IMR-90 (cell line): ENCODE measurements around the gene IGFBP6. TPM values are rescaled to one million over a fixed set of nuclear protein-coding genes. Genes with fewer than 3 reads are reported as not detected.
"Not testable (repeated sequence)": the region's sequence is repeated elsewhere in the genome, so short reads cannot be mapped to it uniquely, and the experiment has no call there.

Experiments used
- ATAC-seq: fragments of 200-7000 bp; cut with Tn5 transposase; 2 replicates; pipeline ENCODE4 v1.9.1; 2020; ENCODE audit warnings: low read depth, mild to moderate bottlenecking, moderate library complexity
- BruUV-seq: library from RNA; stranded (reverse); fragments of 400-500 nt; replicated peaks from 2 replicates; lab custom pipeline; 2021; lab: Mats Ljungman, UMichigan
- CTCF ChIA-PET: fragments of 300-600 bp; formaldehyde crosslinking; extraction: SDS; loops from one replicate; lab custom pipeline; 2021; ENCODE audit warnings: antibody characterized with exemption; lab: Yijun Ruan, JAX
- POLR2A ChIA-PET: fragments of 300-600 bp; sonication (Branson Sonifier 250); formaldehyde crosslinking; loops from one replicate; lab custom pipeline; 2022; ENCODE audit warnings: antibody characterized with exemption; ENCODE audit not compliant: unreplicated experiment; lab: Charles Lee
- DNase-seq: peaks from one replicate; pipeline ENCODE4 v3.0.0; 2013
- H2AFZ ChIP-seq: replicated peaks from 2 replicates; pipeline ENCODE3; 2013; ENCODE audit warnings: low read length, mild to moderate bottlenecking; ENCODE audit not compliant: poor library complexity
- H2AK5ac ChIP-seq: 2 replicates; pipeline ENCODE4 v1.6.1; 2013; ENCODE audit warnings: low read depth, low read length, inconsistent platforms
- H2AK9ac ChIP-seq: replicated peaks from 2 replicates; pipeline ENCODE3; 2013; ENCODE audit warnings: mild to moderate bottlenecking, low read depth, low read length, moderate library complexity; ENCODE audit not compliant: poor library complexity
- H2BK120ac ChIP-seq: 2 replicates; pipeline ENCODE4 v1.6.1; 2013; ENCODE audit warnings: low read depth, low read length, inconsistent platforms
- H2BK15ac ChIP-seq: 3 replicates; pipeline ENCODE4 v1.6.1; 2013; ENCODE audit warnings: low read depth, low read length, inconsistent platforms
- H2BK20ac ChIP-seq: 2 replicates; pipeline ENCODE4 v1.6.1; 2013; ENCODE audit warnings: low read depth, mild to moderate bottlenecking, inconsistent platforms, low read length, moderate library complexity
- H2BK5ac ChIP-seq: 2 replicates; pipeline ENCODE4 v1.6.1; 2013; ENCODE audit warnings: mild to moderate bottlenecking, low read depth, low read length, inconsistent platforms; ENCODE audit not compliant: poor library complexity, severe bottlenecking
- H3K14ac ChIP-seq: replicated peaks from 2 replicates; pipeline ENCODE4 v1.6.1; 2013; ENCODE audit warnings: low read depth, low read length, inconsistent platforms
- H3K18ac ChIP-seq: 2 replicates; pipeline ENCODE4 v1.6.1; 2013; ENCODE audit warnings: low read depth, low read length, control low read depth
- H3K23ac ChIP-seq: 2 replicates; pipeline ENCODE4 v1.6.1; 2013; ENCODE audit warnings: low read depth, low read length, inconsistent platforms
- H3K27ac ChIP-seq: 2 replicates; pipeline ENCODE4 v1.5.1; 2013; ENCODE audit warnings: mild to moderate bottlenecking, control low read depth, low read length; ENCODE audit not compliant: insufficient read depth
- H3K27me3 ChIP-seq: 2 replicates; pipeline ENCODE4 v1.6.1; 2013; ENCODE audit warnings: low read length; ENCODE audit not compliant: control insufficient read depth, insufficient read depth
- H3K36me3 ChIP-seq: 2 replicates; pipeline ENCODE4 v1.6.1; 2013; ENCODE audit warnings: low read length, mixed read lengths; ENCODE audit not compliant: control insufficient read depth, insufficient read depth
- H3K4ac ChIP-seq: 2 replicates; pipeline ENCODE4 v1.6.1; 2013; ENCODE audit warnings: low read depth, low read length, inconsistent platforms
- H3K4me1 ChIP-seq: 2 replicates; pipeline ENCODE4 v1.6.1; 2013; ENCODE audit warnings: low read length, mixed read lengths; ENCODE audit not compliant: control insufficient read depth, insufficient read depth
- H3K4me2 ChIP-seq: 2 replicates; pipeline ENCODE4 v1.6.1; 2013; ENCODE audit warnings: low read depth, mild to moderate bottlenecking, control low read depth, low read length, moderate library complexity
- H3K4me3 ChIP-seq: 2 replicates; pipeline ENCODE4 v1.5.1; 2013; ENCODE audit warnings: low read depth, mild to moderate bottlenecking, control low read depth, low read length, moderate library complexity; ENCODE audit not compliant: insufficient read depth
- H3K56ac ChIP-seq: 2 replicates; pipeline ENCODE4 v1.6.1; 2013; ENCODE audit warnings: low read length, inconsistent platforms; ENCODE audit not compliant: insufficient read depth; ENCODE audit errors: extremely low read depth
- H3K79me1 ChIP-seq, 2 experiments: 2 replicates each; pipeline ENCODE4 v1.6.1; 2013; ENCODE audit warnings: low read length in 2 of 2, inconsistent platforms in 1 of 2, low read depth in 1 of 2
- H3K9ac ChIP-seq: 2 replicates; pipeline ENCODE4 v1.6.1; 2013; ENCODE audit warnings: low read depth, low read length, control low read depth
- H3K9me1 ChIP-seq: 2 replicates; pipeline ENCODE4 v1.6.1; 2013; ENCODE audit warnings: low read length, inconsistent platforms; ENCODE audit not compliant: insufficient read depth
- H3K9me3 ChIP-seq: 2 replicates; pipeline ENCODE4 v1.6.1; 2013; ENCODE audit warnings: low read length; ENCODE audit not compliant: control insufficient read depth, insufficient read depth
- H4K20me1 ChIP-seq: 2 replicates; pipeline ENCODE4 v1.6.1; 2013; ENCODE audit warnings: low read length, inconsistent platforms; ENCODE audit not compliant: insufficient read depth
- H4K5ac ChIP-seq: 2 replicates; pipeline ENCODE4 v1.6.1; 2013; ENCODE audit warnings: mild to moderate bottlenecking, low read depth, low read length, control low read depth
- H4K8ac ChIP-seq, 2 experiments: 2 replicates each; pipeline ENCODE4 v1.6.1; 2013; ENCODE audit warnings: low read depth in 2 of 2, low read length in 2 of 2, control low read depth in 1 of 2, inconsistent platforms in 1 of 2
- H4K91ac ChIP-seq: 2 replicates; pipeline ENCODE4 v1.6.1; 2013; ENCODE audit warnings: low read depth, low read length, inconsistent platforms; ENCODE audit not compliant: insufficient read depth
- CTCF ChIP-seq: conservative IDR thresholded peaks from 2 replicates; pipeline ENCODE4 v1.5.1; 2012; ENCODE audit warnings: mild to moderate bottlenecking, low read depth, low read length, improper control_type of control experiment
- WGBS, 2 experiments: methylation state at CpG; one replicate each; pipeline versions ENCODE4 v1.1.5 to v1.1.7; 2013; ENCODE audit warnings: missing lambda C conversion rate in 2 of 2; ENCODE audit not compliant: insufficient read length in 1 of 2; ENCODE audit errors: extremely low coverage in 2 of 2; 5-methylcytosine and 5-hydroxymethylcytosine counted together
- dilution Hi-C: fragments of 300-500 bp; cut with HindIII; formaldehyde crosslinking; loops from one replicate; pipeline ENCODE4 v1.14.3; 2018; ENCODE audit warnings: low sequenced_read_pairs; ENCODE audit not compliant: unreplicated experiment
- in situ Hi-C: fragments of 300-500 bp; cut with MboI; formaldehyde crosslinking; loops from 3 replicates; pipeline ENCODE4 v1.14.3; 2019; ENCODE audit warnings: low sequenced_read_pairs, inconsistent platforms, mixed read lengths
- intact Hi-C: fragments of 100-400 bp; cut with micrococcal nuclease; formaldehyde crosslinking; loops from 2 replicates; pipeline ENCODE4 v1.10.0; 2022
- polyA plus RNA-seq, 3 experiments: library from polyadenylated mRNA; depleted of rRNA; stranded (reverse); fragments of >200 nt; gene quantifications; 2 replicates each; pipeline ENCODE4 v1.2.3, GENCODE V29; 2012; ENCODE audit warnings: low replicate concordance in 1 of 3
- total RNA-seq: library from RNA; depleted of rRNA; stranded (reverse); fragments of >200 nt; gene quantifications from 2 replicates; pipeline ENCODE4 v1.2.3, GENCODE V29; 2012

The IGFBP6 gene
- total and polyA plus RNA-seq, 2 of the 4 experiments (the other 2 are of a cell fraction): 124 to 337 TPM

GRCh38 chr12:53094394-53094787 lies 3.1 kb upstream of the IGFBP6 start:
- H3K18ac ChIP-seq: peak overlapping the region; percentile 14; the same call in 1 of the 2 replicates
- peaks cover 32% of the 10 kb centered on the region for H3K4me1 ChIP-seq
- no peak overlapping the region for H3K4me2 ChIP-seq
- H4K5ac ChIP-seq: peak overlapping the region; percentile 63
- H3K9me1 ChIP-seq: peaks cover 28% of the 10 kb centered on the region
- H3K23ac ChIP-seq: peak overlapping the region; percentile 29; the same call in 1 of the 2 replicates
- peak overlapping the region; percentile 66 to 94 for H4K8ac ChIP-seq
- H3K36me3 ChIP-seq: no peaks in the 10 kb centered on the region
- peak overlapping the region; percentile 86; the same call in 1 of the 2 replicates for H2BK20ac ChIP-seq
- TF ChIP-seq CTCF: no peak
- WGBS, 2 experiments: 94% methylated on average over 4 of the region's 6 CpGs; no CpG with 5 or more reads in 1 of the 2 experiments
- H2BK15ac ChIP-seq: peak overlapping the region; percentile 50; the same call in 2 of the 3 replicates
- DNase-seq (no peak), ATAC-seq (no peak)
- H3K14ac ChIP-seq: peak overlapping the region; percentile 28
- H3K9me3 ChIP-seq: no peaks in the 10 kb centered on the region
- dilution Hi-C loops (no loop called here), intact Hi-C loops (no loop called here), in situ Hi-C loops (no loop called here)
- no peaks in the 10 kb centered on the region for H4K20me1 ChIP-seq
- H3K27ac ChIP-seq: peak overlapping the region; percentile 59
- CTCF ChIA-PET: interaction anchor here (1.3 kb wide), 1 partner anchor 18 kb away, joined by 4 read pairs; no protein-coding TSS in a partner anchor
- peak overlapping the region; percentile 96 for H2BK120ac ChIP-seq
- H4K91ac ChIP-seq: peak overlapping the region; percentile 84
- H3K56ac ChIP-seq: no peak overlapping the region
- peak overlapping the region; percentile 45 for H3K4ac ChIP-seq
- H3K4me3 ChIP-seq: no peak overlapping the region
- BruUV-seq: no TSS peak
- no peak overlapping the region for H2AK9ac ChIP-seq
- no peaks in the 10 kb centered on the region for H3K27me3 ChIP-seq
- peaks cover 0 to 29% of the 10 kb centered on the region in 2 experiments; a peak in 3 of 4 replicates for H3K79me1 ChIP-seq
- peak overlapping the region; percentile 59 for H2BK5ac ChIP-seq
- H2AK5ac ChIP-seq: peak overlapping the region; percentile 33; the same call in 1 of the 2 replicates
- POLR2A ChIA-PET: interaction anchor here (0.8 to 1.7 kb wide), 2 partner anchors 14 to 15 kb away, joined by 3 to 8 read pairs; partner anchors contain the start of gene SPRYD3
- no peak overlapping the region for H3K9ac ChIP-seq
- H2AFZ ChIP-seq: peak overlapping the region; percentile 87

- H2AK5ac ChIP-seq, ATAC-seq, intact Hi-C loops, BruUV-seq, CTCF ChIA-PET, dilution Hi-C loops, H4K5ac ChIP-seq, H3K27ac ChIP-seq, H3K9ac ChIP-seq, H3K23ac ChIP-seq, H2BK120ac ChIP-seq, H2BK5ac ChIP-seq, H3K56ac ChIP-seq, H4K20me1 ChIP-seq, H4K91ac ChIP-seq, H3K4me3 ChIP-seq, H3K4me2 ChIP-seq, H3K36me3 ChIP-seq, H3K18ac ChIP-seq, H3K9me3 ChIP-seq, DNase-seq, H3K27me3 ChIP-seq, H2AFZ ChIP-seq, H2AK9ac ChIP-seq, in situ Hi-C loops: not testable (repeated sequence)
- H3K4ac ChIP-seq: 0 out of 2 replicates have a peak overlapping the region, but pooled peaks have one; percentile 45
- H3K14ac ChIP-seq: 0 out of 2 replicates have a peak overlapping the region, but pooled peaks have one; percentile 17
- peaks cover 32% of the 10 kb centered on the region for H3K4me1 ChIP-seq
- H3K79me1 ChIP-seq: peaks cover 0 to 31% of the 10 kb centered on the region in 2 experiments; a peak in 3 of 4 replicates
- H2BK20ac ChIP-seq: peak overlapping the region; percentile 26; the same call in 1 of the 2 replicates
- H4K8ac ChIP-seq: peak overlapping the region in 1 of 2 experiments; percentile 10; a peak in 1 of 4 replicates
- no CpG with 5 or more reads among the region's 5 CpGs for WGBS, 2 experiments
- POLR2A ChIA-PET: interaction anchor here (1.7 kb wide), 1 partner anchor 16 kb away, joined by 8 read pairs; the partner anchor contains the start of gene SPRYD3
- H2BK15ac ChIP-seq: peak overlapping the region; percentile 50; the same call in 1 of the 3 replicates
- peaks cover 28% of the 10 kb centered on the region for H3K9me1 ChIP-seq
Measured at GRCh38 chr12:53094796-53095595, 2.5 kb upstream of the IGFBP6 start.
